HL-60 (cell line): Measurements from ENCODE around the gene ZNF235.
"Not testable (repeated sequence)": the region's sequence is repeated elsewhere in the genome, so short reads cannot be mapped to it uniquely, and the experiment has no call there.

ENCODE experiments used
- DNase-seq, 2 experiments: peaks; one replicate each; pipeline ENCODE4 v3.0.0-alpha.2; 2010 to 2020; ENCODE audit warnings: low read depth in 1 of 2, low spot score in 1 of 2
- H3K27ac ChIP-seq: fragments of 250-450 bp; sonication (Bioruptor Pico); replicated peaks from 2 replicates; pipeline ENCODE4 v1.5.1; 2020; ENCODE audit warnings: mild to moderate bottlenecking, moderate library complexity
- H3K27me3 ChIP-seq: fragments of 250-450 bp; sonication (Bioruptor Pico); 2 replicates; pipeline ENCODE4 v1.5.1; 2021; ENCODE audit warnings: mild to moderate bottlenecking, moderate library complexity; ENCODE audit not compliant: insufficient read depth, poor library complexity, severe bottlenecking
- H3K4me3 ChIP-seq: replicated peaks from 2 replicates; pipeline ENCODE4 v1.5.1; 2011; ENCODE audit warnings: mild to moderate bottlenecking, control low read depth, low read length; ENCODE audit not compliant: insufficient read depth
- CTCF ChIP-seq: IDR thresholded peaks from one replicate; pipeline ENCODE4 v1.5.1; 2011; ENCODE audit warnings: low read length, control low read depth, inconsistent platforms; ENCODE audit not compliant: insufficient read depth
- GABPA ChIP-seq: IDR thresholded peaks from 2 replicates; pipeline ENCODE4 v1.6.1; 2012; ENCODE audit warnings: low read depth
- POLR2AphosphoS5 ChIP-seq: IDR thresholded peaks from 2 replicates; pipeline ENCODE4 v1.6.1; 2012; ENCODE audit warnings: low read depth
- REST ChIP-seq: IDR thresholded peaks from 2 replicates; pipeline ENCODE4 v1.6.1; 2012; ENCODE audit warnings: low read depth; ENCODE audit not compliant: insufficient replicate concordance
- SPI1 ChIP-seq: IDR thresholded peaks from 2 replicates; pipeline ENCODE4 v1.6.1; 2012; ENCODE audit warnings: low read depth, mild to moderate bottlenecking, borderline replicate concordance

Gene ZNF235

GRCh38 chr19:44255705-44256411 lies 49.0 kb downstream of the ZNF235 start:
- no peak overlapping the region for H3K27ac ChIP-seq
- no peaks in the 10 kb centered on the region for H3K27me3 ChIP-seq
- no peak for TF ChIP-seq SPI1
- no peak for TF ChIP-seq CTCF
- no peak for TF ChIP-seq POLR2AphosphoS5
- TF ChIP-seq GABPA, result no peak
- no peak for TF ChIP-seq REST
- no peak for DNase-seq
- H3K4me3 ChIP-seq, result no peak overlapping the region

GRCh38 chr19:44254496-44254895 lies 50.3 kb downstream of the ZNF235 start:
- no peaks in the 10 kb centered on the region for H3K27me3 ChIP-seq
- H3K4me3 ChIP-seq, result no peak overlapping the region
- no peak overlapping the region for H3K27ac ChIP-seq
- no peak for DNase-seq
- TF ChIP-seq CTCF (no peak), REST (no peak), SPI1 (no peak), POLR2AphosphoS5 (no peak), GABPA (no peak)

GRCh38 chr19:44253392-44253791 lies 51.4 kb downstream of the ZNF235 start:
- not testable (repeated sequence) for H3K27me3 ChIP-seq, DNase-seq

GRCh38 chr19:44252332-44252731 lies 52.5 kb downstream of the ZNF235 start:
- not testable (repeated sequence) for H3K27me3 ChIP-seq, DNase-seq, H3K27ac ChIP-seq, H3K4me3 ChIP-seq

More at GRCh38 chr19:44253392-44253791, 51.4 kb downstream of the ZNF235 start:
- H3K4me3 ChIP-seq, H3K27ac ChIP-seq: not testable (repeated sequence)

- TF ChIP-seq REST (no peak), CTCF (no peak), GABPA (no peak), POLR2AphosphoS5 (no peak), SPI1 (no peak)
- H3K4me3 ChIP-seq, result no peak overlapping the region
Measured at GRCh38 chr19:44236384-44236783, 68.4 kb downstream of the ZNF235 start.

More at GRCh38 chr19:44236384-44236783, 68.4 kb downstream of the ZNF235 start:
- no peak for DNase-seq
- H3K27me3 ChIP-seq, result no peaks in the 10 kb centered on the region
- no peak overlapping the region for H3K27ac ChIP-seq
